Keratinocyte (primary cell): ENCODE data around the gene IL17REL. TPM values are rescaled to one million over a fixed set of nuclear protein-coding genes. Genes with fewer than 3 reads are reported as not detected.

Experiments
- DNase-seq: peaks from one replicate; pipeline ENCODE4 v3.0.0-alpha.2; 2011; ENCODE audit warnings: low read depth, missing footprints, low spot score
- FAIRE-seq: peaks from 2 replicates; lab custom pipeline; 2011; peaks lifted over from hg19 to GRCh38; lab: Jason Lieb, UNC
- H2AFZ ChIP-seq: 2 replicates; pipeline ENCODE4 v1.6.0; 2012; ENCODE audit warnings: low read length, control low read depth, inconsistent platforms; ENCODE audit not compliant: control insufficient read depth
- H3K27ac ChIP-seq: 2 replicates; pipeline ENCODE4 v1.5.1; 2011; ENCODE audit warnings: low read length; ENCODE audit not compliant: control insufficient read depth, insufficient read depth
- H3K27me3 ChIP-seq: 3 replicates; pipeline ENCODE4 v1.6.0; 2011; ENCODE audit warnings: low read length; ENCODE audit not compliant: control insufficient read depth, insufficient read depth; ENCODE audit errors: extremely low read depth
- H3K36me3 ChIP-seq, 2 experiments: 2 replicates in 1 of 2; 3 replicates in 1 of 2; pipeline ENCODE4 v1.5.1; 2011; ENCODE audit warnings: low read length in 2 of 2, mild to moderate bottlenecking in 1 of 2; ENCODE audit not compliant: control insufficient read depth in 2 of 2, insufficient read depth in 2 of 2; ENCODE audit errors: extremely low read depth in 1 of 2
- H3K4me1 ChIP-seq: 3 replicates; pipeline ENCODE4 v1.5.1; 2011; ENCODE audit warnings: low read length; ENCODE audit not compliant: control insufficient read depth, insufficient read depth; ENCODE audit errors: extremely low read depth
- H3K4me2 ChIP-seq: 3 replicates; pipeline ENCODE4 v1.6.0; 2011; ENCODE audit warnings: low read depth, low read length; ENCODE audit not compliant: control insufficient read depth, insufficient read depth; ENCODE audit errors: extremely low read depth
- H3K4me3 ChIP-seq, 3 experiments: fragments of 200-600 bp in 1 of 3; sonication (generic) in 1 of 3; 2 replicates in 2 of 3; 3 replicates in 1 of 3; pipeline ENCODE4 v1.5.1; 2011 to 2016; ENCODE audit warnings: low read length in 3 of 3, mild to moderate bottlenecking in 3 of 3, control low read depth in 2 of 3, inconsistent platforms in 1 of 3, low read depth in 1 of 3, mixed read lengths in 1 of 3, mixed run types in 1 of 3, moderate library complexity in 1 of 3; ENCODE audit not compliant: control insufficient read depth in 2 of 3, insufficient read depth in 2 of 3; ENCODE audit errors: extremely low read depth in 1 of 3
- H3K79me2 ChIP-seq: 2 replicates; pipeline ENCODE4 v1.6.0; 2012; ENCODE audit warnings: low read length; ENCODE audit not compliant: control insufficient read depth, insufficient read depth
- H3K9ac ChIP-seq: 3 replicates; pipeline ENCODE4 v1.6.0; 2011; ENCODE audit warnings: low read length; ENCODE audit not compliant: control insufficient read depth, insufficient read depth; ENCODE audit errors: extremely low read depth
- H3K9me1 ChIP-seq: 3 replicates; pipeline ENCODE4 v1.6.0; 2011; ENCODE audit warnings: low read length; ENCODE audit not compliant: control insufficient read depth, insufficient read depth; ENCODE audit errors: extremely low read depth
- H3K9me3 ChIP-seq: 2 replicates; pipeline ENCODE4 v1.5.1; 2012; ENCODE audit warnings: low read depth, low read length; ENCODE audit not compliant: control insufficient read depth
- H4K20me1 ChIP-seq: 3 replicates; pipeline ENCODE4 v1.6.0; 2011; ENCODE audit warnings: low read length; ENCODE audit not compliant: control insufficient read depth, insufficient read depth; ENCODE audit errors: extremely low read depth
- EZH2 ChIP-seq: IDR thresholded peaks from one replicate; pipeline ENCODE4 v1.6.1; 2012; ENCODE audit warnings: inconsistent platforms, mild to moderate bottlenecking, low read length, moderate library complexity
- dilution Hi-C: fragments of 300-500 bp; cut with MboI; formaldehyde crosslinking; loops from one replicate; pipeline ENCODE4 v1.7.0; 2020; ENCODE audit warnings: low sequenced_read_pairs; ENCODE audit not compliant: extremely low pct_ligation_motif_present
- polyA plus RNA-seq, 5 experiments: library from polyadenylated mRNA; depleted of rRNA in 3 of 5; stranded (reverse) in 3 of 5; stranded (forward) in 1 of 5; unstranded in 1 of 5; fragments of >200 nt; gene quantifications; 1 replicate in 1 of 5; 2 replicates in 3 of 5; 3 replicates in 1 of 5; pipeline versions ENCODE4 v1.2.1 to v1.2.3, GENCODE V29; 2011 to 2012; ENCODE audit warnings: missing spikeins in 2 of 5, low read depth in 1 of 5, low replicate concordance in 1 of 5
- TF ChIP-seq, protein P1 (sequence below), 3 experiments: IDR thresholded peaks in 1 of 3; conservative IDR thresholded peaks in 1 of 3; optimal IDR thresholded peaks in 1 of 3; 2 replicates in 2 of 3; 3 replicates in 1 of 3; pipeline versions ENCODE3 to v1.5.1; 2011; ENCODE audit warnings: low read length in 3 of 3, mild to moderate bottlenecking in 3 of 3, moderate library complexity in 2 of 3, control low read depth in 1 of 3, inconsistent platforms in 1 of 3; ENCODE audit not compliant: insufficient read depth in 2 of 3; ENCODE audit errors: extremely low read depth in 1 of 3

IL17REL gene
- polyA plus RNA-seq, 1 donor (not counting 4 experiments of a cell fraction or from before 2014, with no cell fraction given): not detected

- Histone ChIP-seq H3K4me3 (no peak overlapping the region), H3K27me3 (peaks cover 8% of the 10 kb centered on the region), H4K20me1 (no peaks in the 10 kb centered on the region), H3K27ac (no peak overlapping the region), H3K9me3 (no peaks in the 10 kb centered on the region), H3K9ac (no peak overlapping the region), H3K4me2 (no peak overlapping the region), H3K4me1 (no peaks in the 10 kb centered on the region), H3K79me2 (no peaks in the 10 kb centered on the region), H3K9me1 (no peaks in the 10 kb centered on the region), H3K36me3 (no peaks in the 10 kb centered on the region), H2AFZ (no peak overlapping the region)
- TF ChIP-seq, protein P1, sequence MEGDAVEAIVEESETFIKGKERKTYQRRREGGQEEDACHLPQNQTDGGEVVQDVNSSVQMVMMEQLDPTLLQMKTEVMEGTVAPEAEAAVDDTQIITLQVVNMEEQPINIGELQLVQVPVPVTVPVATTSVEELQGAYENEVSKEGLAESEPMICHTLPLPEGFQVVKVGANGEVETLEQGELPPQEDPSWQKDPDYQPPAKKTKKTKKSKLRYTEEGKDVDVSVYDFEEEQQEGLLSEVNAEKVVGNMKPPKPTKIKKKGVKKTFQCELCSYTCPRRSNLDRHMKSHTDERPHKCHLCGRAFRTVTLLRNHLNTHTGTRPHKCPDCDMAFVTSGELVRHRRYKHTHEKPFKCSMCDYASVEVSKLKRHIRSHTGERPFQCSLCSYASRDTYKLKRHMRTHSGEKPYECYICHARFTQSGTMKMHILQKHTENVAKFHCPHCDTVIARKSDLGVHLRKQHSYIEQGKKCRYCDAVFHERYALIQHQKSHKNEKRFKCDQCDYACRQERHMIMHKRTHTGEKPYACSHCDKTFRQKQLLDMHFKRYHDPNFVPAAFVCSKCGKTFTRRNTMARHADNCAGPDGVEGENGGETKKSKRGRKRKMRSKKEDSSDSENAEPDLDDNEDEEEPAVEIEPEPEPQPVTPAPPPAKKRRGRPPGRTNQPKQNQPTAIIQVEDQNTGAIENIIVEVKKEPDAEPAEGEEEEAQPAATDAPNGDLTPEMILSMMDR (optimal IDR thresholded peaks at IDR 0.05 in 1 of 3, IDR thresholded peaks at IDR 0.05 in 1 of 3, conservative IDR thresholded peaks at IDR 0.05 in 1 of 3; ENCODE audit: extremely low read depth in 1 of 3, insufficient read depth in 2 of 3, low read length in 3 of 3): no peak
- no peak for TF ChIP-seq EZH2
- dilution Hi-C loops: no loop called here
- FAIRE-seq (no peak), DNase-seq (no peak)
These were observed 17.0 kb downstream of the IL17REL start for GRCh38 chr22:49995361-49996118.

DNA sequence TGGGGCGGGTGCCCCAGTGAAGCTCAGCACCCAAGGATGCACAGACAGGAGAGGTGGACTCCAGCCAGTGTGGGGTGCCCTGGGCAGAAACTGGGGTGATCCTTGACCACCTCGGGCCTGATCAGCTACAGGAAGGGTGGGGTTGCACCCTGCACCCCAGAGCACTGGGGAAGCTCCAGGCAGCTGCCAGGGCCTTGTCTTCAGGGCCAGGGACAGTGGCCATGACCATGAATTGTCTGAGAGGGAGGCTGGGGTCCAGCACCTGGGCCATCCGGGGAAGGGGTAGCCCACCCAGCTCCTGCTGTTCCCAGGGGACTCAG is 17.6 kb downstream of the IL17REL start:
- DNase-seq (no peak), FAIRE-seq (no peak)
- no peaks in the 10 kb centered on the region for H3K36me3 ChIP-seq
- dilution Hi-C loops: no loop called here
- H3K9me1 ChIP-seq: no peaks in the 10 kb centered on the region
- H4K20me1 ChIP-seq: no peaks in the 10 kb centered on the region
- no peaks in the 10 kb centered on the region for H3K4me1 ChIP-seq
- H3K9ac ChIP-seq: no peak overlapping the region
- TF ChIP-seq, protein P1 (optimal IDR thresholded peaks at IDR 0.05 in 1 of 3, IDR thresholded peaks at IDR 0.05 in 1 of 3, conservative IDR thresholded peaks at IDR 0.05 in 1 of 3; ENCODE audit: extremely low read depth in 1 of 3, insufficient read depth in 2 of 3, low read length in 3 of 3): no peak
- TF ChIP-seq EZH2: no peak
- H3K4me2 ChIP-seq: no peak overlapping the region
- H3K79me2 ChIP-seq: no peaks in the 10 kb centered on the region
- no peaks in the 10 kb centered on the region for H3K9me3 ChIP-seq
- H3K27ac ChIP-seq: no peak overlapping the region
- no peak overlapping the region for H2AFZ ChIP-seq
- H3K27me3 ChIP-seq: peaks cover 8% of the 10 kb centered on the region
- no peak overlapping the region for H3K4me3 ChIP-seq
